Caki2 (cell line): ENCODE measurements around the gene ABCA13. TPM values are rescaled to one million over a fixed set of nuclear protein-coding genes. Genes with fewer than 3 reads are reported as not detected.

ENCODE experiments used
- DNase-seq: peaks from one replicate; pipeline ENCODE4 v3.0.0-alpha.2; 2015; ENCODE audit warnings: low read depth
- in situ Hi-C: cut with HindIII; loops from 2 replicates; pipeline ENCODE4 v1.10.0; 2016; ENCODE audit warnings: low sequenced_read_pairs, low pct_unique_long_range_greater_than_20kb, mixed read lengths
- total RNA-seq: library from RNA; depleted of rRNA; stranded (reverse); fragments of >200 nt; shearing (Covaris generic); gene quantifications from 2 replicates; pipeline ENCODE4 v1.2.3, GENCODE V29; 2014; ENCODE audit warnings: low replicate concordance

The ABCA13 gene
- total RNA-seq, 1 experiment from 2014 or later, result 6.3 TPM

GRCh38 chr7:48217266-48217665 lies 46.0 kb downstream of the ABCA13 start:
- DNase-seq, result no peak
- in situ Hi-C loops, result no loop called here

GRCh38 chr7:48217753-48218152 lies 46.5 kb downstream of the ABCA13 start:
- in situ Hi-C loops, result no loop called here
- DNase-seq, result no peak

- in situ Hi-C loops, result no loop called here
- DNase-seq, result no peak
These were observed 52.8 kb downstream of the ABCA13 start for GRCh38 chr7:48224042-48224441.

GRCh38 chr7:48225101-48225500 lies 53.8 kb downstream of the ABCA13 start:
- in situ Hi-C loops, result no loop called here

GRCh38 chr7:48237354-48237753 lies 66.1 kb downstream of the ABCA13 start:
- no peak for DNase-seq
- in situ Hi-C loops, result no loop called here

More at GRCh38 chr7:48225101-48225500, 53.8 kb downstream of the ABCA13 start:
- no peak for DNase-seq

GRCh38 chr7:48242846-48243245 lies 71.6 kb downstream of the ABCA13 start:
- DNase-seq, result no peak
- in situ Hi-C loops, result no loop called here

- in situ Hi-C loops, result no loop called here
- DNase-seq, result no peak
These were observed 73.6 kb downstream of the ABCA13 start for GRCh38 chr7:48244864-48245271.

- DNase-seq, result no peak
- in situ Hi-C loops, result no loop called here
These were observed 74.7 kb downstream of the ABCA13 start for GRCh38 chr7:48245751-48246472.

- in situ Hi-C loops, result no loop called here
- no peak for DNase-seq
These were observed 77.9 kb downstream of the ABCA13 start for GRCh38 chr7:48249166-48249565.

- in situ Hi-C loops, result no loop called here
- DNase-seq, result peak; percentile 29
These were observed 79.2 kb downstream of the ABCA13 start for GRCh38 chr7:48250441-48250951.

GRCh38 chr7:48251766-48252165 lies 80.5 kb downstream of the ABCA13 start:
- in situ Hi-C loops, result no loop called here
- DNase-seq, result no peak

- in situ Hi-C loops, result no loop called here
- no peak for DNase-seq
These were observed 81.7 kb downstream of the ABCA13 start for GRCh38 chr7:48252995-48253394.

GRCh38 chr7:48255046-48255445 lies 83.8 kb downstream of the ABCA13 start:
- DNase-seq, result no peak

GRCh38 chr7:48259463-48260280 lies 88.4 kb downstream of the ABCA13 start:
- in situ Hi-C loops, result no loop called here
- DNase-seq, result no peak

More at GRCh38 chr7:48255046-48255445, 83.8 kb downstream of the ABCA13 start:
- in situ Hi-C loops, result no loop called here

GRCh38 chr7:48261696-48262095 lies 90.4 kb downstream of the ABCA13 start:
- in situ Hi-C loops, result no loop called here
- no peak for DNase-seq

- no peak for DNase-seq
- in situ Hi-C loops, result no loop called here
These were observed 91.5 kb downstream of the ABCA13 start for GRCh38 chr7:48262606-48263310.

GRCh38 chr7:48263311-48263650 lies 92.0 kb downstream of the ABCA13 start:
- no peak for DNase-seq
- in situ Hi-C loops, result no loop called here

- in situ Hi-C loops, result no loop called here
- DNase-seq, result no peak
These were observed 97.8 kb downstream of the ABCA13 start for GRCh38 chr7:48269066-48269465.

- in situ Hi-C loops, result no loop called here
- DNase-seq, result no peak
These were observed 103.4 kb downstream of the ABCA13 start for GRCh38 chr7:48274662-48275061.
